ENCODE measurements around the gene METTL23. TPM values are rescaled to one million over a fixed set of nuclear protein-coding genes. Genes with fewer than 3 reads are reported as not detected.

Gene METTL23
- total and polyA plus RNA-seq, 2 experiments from 2014 or later = 47.6 to 77.9 TPM

GRCh38 chr17:76702076-76702475, 24.6 kb upstream of the METTL23 start:
- DNase-seq (ENCODE audit: low read depth in 1 of 2, low spot score in 1 of 2) = no peak
- H3K4me1 ChIP-seq (ENCODE audit: low read depth) = peaks cover 46% of the 10 kb centered on the region
- no peaks in the 10 kb centered on the region for H3K36me3 ChIP-seq
- no peaks in the 10 kb centered on the region for H3K27me3 ChIP-seq
- H3K4me3 ChIP-seq = no peak overlapping the region
- no peaks in the 10 kb centered on the region for H3K9me3 ChIP-seq (ENCODE audit: low read depth)
- no peak for TF ChIP-seq CTCF (IDR thresholded peaks at IDR 0.05; ENCODE audit: low read depth, low read length)
- peak overlapping the region; percentile 89 for H3K27ac ChIP-seq

- Histone ChIP-seq H3K27ac (peak overlapping the region; percentile 43), H3K4me1 (ENCODE audit: low read depth) (peaks cover 42% of the 10 kb centered on the region), H3K4me3 (no peak overlapping the region), H3K9me3 (ENCODE audit: low read depth) (no peaks in the 10 kb centered on the region), H3K36me3 (no peaks in the 10 kb centered on the region), H3K27me3 (no peaks in the 10 kb centered on the region)
- DNase-seq (ENCODE audit: low read depth in 1 of 2, low spot score in 1 of 2) = no peak
- no peak for TF ChIP-seq CTCF (IDR thresholded peaks at IDR 0.05; ENCODE audit: low read depth, low read length)
These were observed 23.6 kb upstream of the METTL23 start for GRCh38 chr17:76702941-76703637.

GRCh38 chr17:76704805-76705204, 21.8 kb upstream of the METTL23 start:
- no peaks in the 10 kb centered on the region for H3K27me3 ChIP-seq
- H3K9me3 ChIP-seq (ENCODE audit: low read depth) = no peaks in the 10 kb centered on the region
- TF ChIP-seq CTCF (IDR thresholded peaks at IDR 0.05; ENCODE audit: low read depth, low read length) = no peak
- H3K4me1 ChIP-seq (ENCODE audit: low read depth) = peaks cover 49% of the 10 kb centered on the region
- H3K27ac ChIP-seq = no peak overlapping the region
- DNase-seq (ENCODE audit: low read depth in 1 of 2, low spot score in 1 of 2) = no peak
- no peak overlapping the region for H3K4me3 ChIP-seq
- H3K36me3 ChIP-seq = no peaks in the 10 kb centered on the region

- H3K27me3 ChIP-seq = no peaks in the 10 kb centered on the region
- DNase-seq (ENCODE audit: low read depth in 1 of 2, low spot score in 1 of 2) = no peak
- no peaks in the 10 kb centered on the region for H3K36me3 ChIP-seq
- no peaks in the 10 kb centered on the region for H3K9me3 ChIP-seq (ENCODE audit: low read depth)
- H3K4me1 ChIP-seq (ENCODE audit: low read depth) = peaks cover 32% of the 10 kb centered on the region
- TF ChIP-seq CTCF (IDR thresholded peaks at IDR 0.05; ENCODE audit: low read depth, low read length) = no peak
- no peak overlapping the region for H3K27ac ChIP-seq
- no peak overlapping the region for H3K4me3 ChIP-seq
These were observed 19.8 kb upstream of the METTL23 start for GRCh38 chr17:76706817-76707216.

- peak overlapping the region; percentile 0 for H3K4me3 ChIP-seq
- no peaks in the 10 kb centered on the region for H3K27me3 ChIP-seq
- no peaks in the 10 kb centered on the region for H3K9me3 ChIP-seq (ENCODE audit: low read depth)
- H3K27ac ChIP-seq = peak overlapping the region; percentile 87
- peak; percentile 35 to 69 for DNase-seq (ENCODE audit: low read depth in 1 of 2, low spot score in 1 of 2)
- peak; percentile 52 for TF ChIP-seq CTCF (IDR thresholded peaks at IDR 0.05; ENCODE audit: low read depth, low read length)
- peaks cover 2% of the 10 kb centered on the region for H3K36me3 ChIP-seq
- H3K4me1 ChIP-seq (ENCODE audit: low read depth) = peaks cover 30% of the 10 kb centered on the region
These were observed 18.4 kb upstream of the METTL23 start for GRCh38 chr17:76707985-76708807.
